HTERT RPE-1 (cell line): ENCODE results near the gene LRRC36.

ENCODE experiments used
- in situ Hi-C: fragments of 300-500 bp; cut with MboI; formaldehyde crosslinking; loops from 4 replicates; pipeline ENCODE4 v1.14.3; 2020; ENCODE audit warnings: low sequenced_read_pairs

Gene LRRC36

DNA sequence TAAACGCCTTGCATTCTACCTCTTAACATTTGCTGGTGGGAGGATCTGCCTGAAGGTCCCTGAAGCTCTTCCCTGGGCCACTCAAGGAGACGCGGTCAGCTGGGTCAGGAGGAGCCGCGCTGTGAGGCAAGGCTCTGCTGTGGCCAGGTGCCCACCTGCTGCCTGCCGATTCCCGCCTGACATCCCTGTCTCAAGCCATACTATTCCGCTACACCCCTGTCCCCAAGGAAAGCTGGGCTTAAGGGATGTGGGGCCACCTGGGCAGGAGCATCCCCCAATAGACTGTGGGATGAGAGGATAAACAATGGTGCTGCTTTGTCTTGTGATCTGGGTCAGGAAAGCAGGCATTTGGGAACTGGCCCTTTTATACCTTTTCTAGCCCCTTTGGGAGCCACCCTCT is 61.6 kb downstream of the LRRC36 start:
- in situ Hi-C loops = no loop called here

DNA sequence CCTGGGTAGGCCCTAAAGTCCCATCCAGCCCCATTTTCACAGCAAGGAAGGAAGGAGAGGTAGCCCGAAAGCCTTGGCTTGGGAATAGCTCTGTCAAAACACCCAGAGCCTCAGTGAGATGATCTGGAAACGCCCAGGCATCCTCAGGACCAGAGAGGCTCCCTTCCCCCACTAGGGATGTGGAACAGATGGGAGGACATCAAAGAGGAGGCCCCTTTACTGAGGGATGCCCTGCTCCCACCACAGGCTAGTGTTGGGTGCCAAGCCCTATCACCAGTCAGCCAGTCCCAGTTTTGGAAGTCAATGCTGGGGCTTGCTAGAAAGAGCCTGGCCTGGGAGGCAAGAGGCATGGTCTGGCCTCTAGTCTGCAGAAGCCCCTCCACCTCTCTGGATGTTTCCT is 62.0 kb downstream of the LRRC36 start:
- in situ Hi-C loops = no loop called here

DNA sequence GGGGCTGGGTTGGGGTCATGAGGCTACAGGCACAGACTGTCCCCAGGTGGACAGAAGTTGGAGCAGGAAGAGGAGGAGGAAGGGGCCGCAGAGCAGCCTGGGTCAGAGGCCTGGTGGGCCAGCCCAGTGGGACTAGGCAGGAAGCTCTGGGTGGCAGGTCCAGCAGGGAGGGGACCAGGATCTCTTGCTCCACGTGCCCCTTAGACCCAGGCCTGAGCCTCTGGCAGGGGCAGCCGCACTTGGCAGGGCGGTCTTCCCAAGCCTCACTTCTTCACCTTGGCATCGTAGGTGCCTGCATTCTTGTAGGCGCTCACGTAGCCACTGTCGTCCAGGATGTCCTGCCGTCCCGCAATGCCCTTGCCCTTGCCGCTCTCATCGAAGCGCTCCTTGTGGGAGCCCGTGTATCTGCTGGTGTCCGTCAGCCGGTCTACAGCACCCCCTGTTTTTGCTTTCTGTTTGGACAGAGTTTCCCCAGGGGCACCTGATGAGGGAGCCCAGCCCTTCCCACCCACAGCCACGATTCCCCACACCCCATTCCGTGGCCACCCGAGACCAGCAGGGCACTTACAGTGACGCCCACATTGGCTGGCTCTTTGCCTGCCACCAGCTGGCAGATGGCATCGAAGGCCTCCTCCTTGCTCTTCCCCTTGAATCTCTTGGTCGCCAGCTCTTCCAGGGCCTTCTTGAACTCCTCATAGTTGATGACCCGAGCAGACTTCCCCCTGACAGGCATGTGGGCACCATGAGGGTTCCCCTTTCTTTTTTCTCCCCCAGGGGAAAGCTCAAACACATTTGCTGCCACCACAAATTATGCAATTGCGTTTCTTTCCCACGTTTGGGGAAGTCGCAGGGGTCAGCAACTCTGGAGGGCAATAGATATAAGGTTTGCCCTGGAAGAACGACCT is 63.5 kb downstream of the LRRC36 start:
- in situ Hi-C loops = no loop called here

DNA sequence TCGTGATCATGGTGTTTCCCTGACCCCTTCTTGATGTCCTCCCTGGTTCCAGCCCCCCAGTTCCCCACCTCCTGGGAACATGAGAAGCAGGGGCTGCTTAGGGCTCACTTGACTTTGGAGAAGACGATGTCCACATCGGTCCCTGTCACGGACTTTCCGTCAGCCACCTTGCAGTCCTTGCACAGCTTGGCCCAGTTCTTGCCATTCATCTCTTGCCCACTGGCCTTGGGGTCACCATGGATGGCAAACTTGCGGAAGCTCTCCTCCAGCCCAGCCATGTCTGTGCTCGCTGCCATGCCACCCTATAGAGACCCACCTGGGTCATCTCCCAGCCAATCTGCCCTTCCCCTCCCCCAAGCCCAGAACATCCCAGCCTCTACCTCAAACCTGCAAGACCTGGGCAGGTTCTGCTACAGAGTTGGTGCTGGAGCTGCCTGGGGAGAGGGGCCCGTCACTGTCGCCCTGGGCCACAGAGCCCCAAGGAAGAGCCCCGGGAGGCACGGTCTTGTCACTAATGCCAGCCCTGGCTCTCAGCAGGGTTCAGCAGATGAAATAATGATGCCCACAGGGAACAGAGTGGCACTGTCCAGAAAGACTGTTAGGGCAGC is 64.3 kb downstream of the LRRC36 start:
- in situ Hi-C loops = no loop called here

DNA sequence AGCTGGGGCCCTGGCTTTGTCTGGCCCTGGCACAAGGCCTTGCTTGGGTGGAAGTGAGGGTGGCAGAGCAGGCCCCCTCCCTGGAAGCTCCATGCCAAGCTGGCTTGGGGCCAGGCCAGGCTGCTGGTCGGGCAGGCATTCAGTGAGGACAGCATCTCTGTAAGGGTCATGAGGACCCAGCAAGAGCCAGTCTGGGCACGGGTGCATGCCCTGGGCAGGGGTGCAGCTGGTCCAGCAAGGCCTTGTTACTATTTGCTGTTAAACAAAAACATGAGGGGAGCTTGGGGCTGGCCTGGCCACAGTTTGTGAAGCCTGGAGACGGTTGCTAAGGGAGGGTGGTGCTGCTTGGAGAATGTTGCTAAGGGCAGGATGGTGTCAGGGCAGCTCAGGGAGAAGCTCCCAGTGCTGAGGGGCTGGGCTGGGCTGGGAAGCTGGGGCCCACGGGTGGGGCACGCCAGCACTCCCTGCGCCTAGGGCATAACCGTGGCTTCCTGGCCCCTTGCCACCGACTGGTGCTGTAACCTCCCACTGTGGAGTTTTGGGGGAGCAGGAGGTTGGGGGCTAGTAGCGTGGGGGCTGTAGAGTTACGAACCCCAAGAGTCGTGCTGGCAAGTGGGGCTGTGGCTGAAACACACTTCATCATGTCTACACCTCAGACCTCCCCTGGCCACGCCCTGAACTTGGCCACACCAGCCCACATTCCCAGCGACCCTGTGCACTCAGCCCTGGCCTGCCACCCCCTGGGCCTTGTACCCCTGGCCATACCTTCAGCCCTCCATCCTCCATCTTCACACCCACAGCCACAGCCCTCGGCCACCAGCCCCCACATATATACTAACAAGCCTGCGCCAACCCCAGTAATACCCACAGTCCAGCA is 65.0 kb downstream of the LRRC36 start:
- in situ Hi-C loops = no loop called here

DNA sequence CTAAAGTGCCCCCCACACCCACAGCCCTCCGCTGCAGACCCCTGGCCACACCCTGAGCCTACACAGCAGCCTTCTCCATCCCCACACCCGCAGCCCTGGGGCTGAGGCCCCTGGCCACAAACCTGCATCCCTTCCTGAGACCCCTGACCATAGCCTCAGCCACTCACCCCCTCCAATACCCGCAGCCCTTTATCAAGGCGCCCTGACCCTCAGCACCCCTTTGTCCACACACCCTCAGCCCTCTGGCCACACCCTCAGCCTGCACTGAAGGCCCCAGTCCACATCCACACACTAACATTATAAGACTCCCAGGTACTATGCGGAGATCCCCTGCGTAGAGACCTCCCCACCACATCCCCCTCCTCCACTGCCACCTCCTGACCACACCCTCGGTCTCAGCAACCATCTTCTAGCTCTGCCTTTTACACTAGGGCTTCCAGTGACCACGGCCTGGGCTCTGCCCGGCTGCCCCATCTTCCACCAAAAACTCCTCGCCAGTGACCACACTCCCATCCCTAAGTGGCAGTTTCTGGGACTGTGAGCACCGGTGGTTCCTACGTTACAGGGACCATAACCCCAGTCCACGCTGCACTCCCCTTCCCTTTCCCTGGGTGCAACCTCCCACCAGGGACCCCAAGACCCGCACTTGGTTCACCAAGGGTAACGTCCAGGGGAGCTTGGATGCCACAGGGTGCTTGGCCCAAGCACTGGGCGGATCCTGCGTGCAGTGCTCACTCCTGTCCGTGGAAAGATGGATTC is 65.9 kb downstream of the LRRC36 start:
- in situ Hi-C loops = no loop called here

DNA sequence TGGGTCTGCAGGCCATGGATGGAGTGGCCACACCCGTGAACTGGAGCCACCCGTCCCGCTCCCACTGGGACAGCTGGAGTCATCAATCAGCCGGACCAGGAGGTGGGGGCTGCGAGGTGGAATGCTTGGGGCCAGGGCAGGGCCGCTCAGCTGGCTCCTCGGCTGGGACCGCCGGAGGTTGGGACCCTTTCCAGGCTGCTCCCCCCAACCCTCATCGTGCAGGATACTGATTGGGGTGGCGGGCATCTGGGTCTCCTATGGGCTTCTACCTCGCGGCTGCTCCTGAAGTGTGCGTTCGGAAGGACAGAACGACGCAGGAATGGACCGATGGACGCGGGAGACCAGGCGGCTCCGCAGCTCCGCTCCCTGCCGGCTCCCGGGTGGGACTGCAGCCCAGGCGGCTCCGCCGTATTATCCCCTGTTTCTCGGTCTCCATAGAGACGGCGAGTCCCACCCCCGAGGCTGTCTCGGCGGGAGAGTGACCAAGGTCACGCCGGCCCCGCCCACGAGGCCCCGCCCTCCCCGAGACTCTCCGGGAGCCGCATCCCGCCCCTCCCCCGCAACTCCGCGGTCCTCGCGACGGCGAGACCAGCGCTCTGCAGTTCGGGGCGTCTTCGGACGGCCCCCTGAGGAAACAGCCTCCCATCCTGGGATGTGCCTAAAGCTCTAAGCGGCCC is 66.6 kb downstream of the LRRC36 start, which contains the start of gene TPPP3:
TPPP3 (minus strand) TSS at position 388 of the 677 bp plus-strand sequence. CDS start 2,387 bp downstream, outside the sequence.
- in situ Hi-C loops = no loop called here

DNA sequence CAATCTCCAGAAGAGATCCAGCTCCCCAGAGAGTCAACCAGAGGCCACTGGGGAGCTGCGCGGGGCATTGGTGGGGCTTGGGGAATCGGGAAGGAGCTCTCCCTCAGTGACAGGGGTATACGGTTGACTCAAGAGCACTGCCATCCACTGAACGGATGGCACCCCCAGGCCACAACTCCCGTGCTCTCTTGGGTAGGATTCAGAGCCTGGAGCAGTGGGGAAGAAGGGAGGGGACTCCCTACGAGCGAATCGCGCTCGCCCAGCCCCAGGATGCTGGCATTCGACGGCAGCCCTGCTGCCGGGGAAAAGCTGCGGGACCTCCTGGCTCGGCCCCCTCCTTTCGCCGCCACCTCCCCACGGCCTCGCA is 67.2 kb downstream of the LRRC36 start:
- in situ Hi-C loops = no loop called here

DNA sequence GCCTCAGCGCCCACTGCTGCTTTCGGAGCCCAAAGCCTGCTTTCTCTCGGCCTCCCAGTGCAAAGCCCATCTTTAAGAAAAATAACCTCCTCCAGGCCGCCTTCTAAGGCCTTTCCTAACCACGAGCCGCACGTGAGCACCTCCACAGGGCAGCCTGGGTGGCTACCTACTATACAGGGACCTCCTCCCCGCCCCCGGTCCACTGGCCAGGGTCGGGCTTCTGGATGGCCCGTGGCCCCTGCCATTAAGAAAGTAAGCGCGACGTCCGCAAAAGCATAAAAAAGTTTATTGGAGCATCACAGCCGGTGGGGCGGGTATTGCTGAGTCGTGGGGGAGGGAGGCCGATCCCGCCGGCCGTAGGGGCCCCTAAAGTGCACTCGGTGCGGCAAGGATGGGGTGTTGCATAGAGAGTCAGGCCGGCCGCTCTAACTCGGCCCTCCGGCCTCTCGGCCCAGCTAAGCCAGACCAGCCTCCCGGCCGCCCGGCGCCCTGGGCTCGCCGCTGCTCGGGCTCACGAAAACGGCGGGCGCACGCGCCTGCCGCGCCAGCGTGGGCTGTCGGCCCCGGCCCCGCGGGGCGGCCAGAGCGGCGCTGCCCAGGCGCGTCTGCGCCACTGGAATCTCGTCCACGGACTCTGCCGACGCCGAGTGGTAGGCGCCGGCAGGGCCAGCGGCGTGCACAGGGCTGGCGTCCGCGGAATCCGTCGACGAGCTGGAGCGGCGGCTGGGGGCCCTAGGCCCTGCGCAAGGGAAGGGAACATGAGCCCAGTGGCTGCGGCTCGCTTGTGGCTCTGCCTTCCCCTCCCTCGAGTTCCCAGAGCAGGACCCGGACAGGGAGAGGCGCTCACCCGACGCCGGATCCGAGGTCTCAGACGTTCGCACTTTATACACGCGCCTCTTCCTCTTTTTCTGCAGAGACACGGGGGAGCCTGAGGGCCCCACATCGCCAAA is 67.8 kb downstream of the LRRC36 start:
- in situ Hi-C loops = no loop called here

DNA sequence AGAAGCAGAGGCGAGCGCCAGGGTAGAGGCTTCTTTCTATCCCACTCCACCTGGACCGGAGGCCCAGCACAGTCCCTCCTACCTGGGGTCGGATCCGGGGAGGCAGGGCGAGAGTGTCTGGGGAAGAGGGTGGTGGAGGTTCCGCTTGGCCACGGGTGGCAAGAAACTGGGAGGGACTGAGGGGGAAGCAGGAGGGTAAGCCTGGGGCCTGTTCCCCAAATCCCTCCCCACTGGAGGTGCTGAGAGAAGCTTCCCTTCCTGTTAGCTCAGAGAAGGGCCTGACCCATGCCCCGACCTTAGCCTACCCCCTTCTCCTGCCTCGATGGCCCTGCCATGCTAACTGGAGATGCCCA is 68.5 kb downstream of the LRRC36 start:
- in situ Hi-C loops = no loop called here

DNA sequence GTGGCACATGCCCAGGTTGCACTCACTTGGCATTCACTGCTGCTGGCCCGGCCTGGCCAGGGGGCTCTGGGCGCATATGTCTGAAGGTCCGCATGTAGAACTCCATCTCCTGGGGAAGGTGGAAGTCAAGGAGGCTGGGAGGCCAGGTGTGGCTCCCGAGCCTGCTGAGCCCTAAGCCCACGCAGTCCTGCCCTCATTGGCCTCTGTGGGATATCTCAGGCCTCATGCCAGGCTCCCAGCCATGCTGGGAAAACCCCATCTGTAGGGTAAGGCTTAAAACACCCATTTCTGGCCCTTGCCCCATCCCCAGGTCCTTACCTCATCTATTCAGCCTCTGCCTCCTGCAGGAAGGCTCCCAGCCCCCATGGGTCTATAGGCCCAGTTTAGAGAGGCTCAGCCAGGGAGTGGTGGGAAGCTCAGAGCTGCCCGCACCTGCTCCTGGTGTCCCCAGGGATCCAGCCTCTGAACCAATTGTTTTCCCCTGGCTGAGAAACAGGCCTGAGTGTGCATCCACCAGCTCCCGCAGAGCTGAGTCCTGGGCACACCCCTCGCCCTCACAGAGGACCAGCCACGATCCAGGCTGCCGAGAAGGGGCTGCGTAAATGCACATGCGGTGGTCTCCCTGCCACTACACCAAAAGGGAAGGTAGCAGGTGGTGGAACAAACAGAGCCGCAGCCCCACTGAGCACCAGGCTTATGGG is 69.0 kb downstream of the LRRC36 start:
- in situ Hi-C loops = no loop called here

DNA sequence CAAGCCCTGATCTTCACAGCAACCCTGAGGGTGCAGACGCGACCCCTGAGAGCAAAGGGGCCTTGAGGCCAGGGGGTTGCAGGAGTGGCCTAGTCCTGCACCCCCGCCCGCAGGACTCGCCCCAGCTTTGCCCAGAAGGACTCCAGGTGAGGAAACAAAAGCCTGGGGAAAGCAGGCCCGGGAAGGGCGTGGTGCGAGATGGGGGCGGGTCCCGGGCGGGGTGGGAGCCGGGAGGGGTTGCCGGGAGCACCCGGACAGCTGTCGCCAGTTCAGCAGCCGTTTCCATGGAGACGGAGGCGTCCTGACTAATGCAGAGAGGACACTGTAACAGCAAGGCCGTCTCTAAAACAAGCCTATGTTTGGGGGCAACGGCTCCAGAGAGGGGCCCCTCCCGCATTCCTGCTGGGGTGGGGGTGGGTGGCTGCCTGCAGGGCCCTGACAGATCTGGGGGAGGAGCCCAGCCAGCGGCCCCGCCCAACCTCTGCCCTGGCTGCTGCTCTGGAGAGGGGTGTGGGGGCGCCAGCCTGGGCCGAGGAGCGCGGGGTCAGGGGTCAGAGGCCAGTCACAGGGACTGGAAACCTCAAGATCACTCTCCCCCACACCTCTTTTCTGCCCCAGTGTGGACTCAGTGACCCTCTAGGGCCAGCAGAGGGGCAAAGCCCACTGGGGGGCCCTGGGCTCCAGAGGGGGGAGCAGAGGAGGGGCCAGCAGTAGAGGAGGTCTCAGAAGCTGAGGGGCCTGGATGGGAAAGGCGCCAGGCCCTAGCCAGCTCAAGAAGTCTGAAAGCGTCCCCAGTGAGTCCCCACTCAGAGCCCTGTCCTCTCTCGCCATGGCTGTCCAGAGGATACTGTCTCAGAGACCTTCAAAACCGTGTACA is 69.8 kb downstream of the LRRC36 start:
- in situ Hi-C loops = no loop called here

DNA sequence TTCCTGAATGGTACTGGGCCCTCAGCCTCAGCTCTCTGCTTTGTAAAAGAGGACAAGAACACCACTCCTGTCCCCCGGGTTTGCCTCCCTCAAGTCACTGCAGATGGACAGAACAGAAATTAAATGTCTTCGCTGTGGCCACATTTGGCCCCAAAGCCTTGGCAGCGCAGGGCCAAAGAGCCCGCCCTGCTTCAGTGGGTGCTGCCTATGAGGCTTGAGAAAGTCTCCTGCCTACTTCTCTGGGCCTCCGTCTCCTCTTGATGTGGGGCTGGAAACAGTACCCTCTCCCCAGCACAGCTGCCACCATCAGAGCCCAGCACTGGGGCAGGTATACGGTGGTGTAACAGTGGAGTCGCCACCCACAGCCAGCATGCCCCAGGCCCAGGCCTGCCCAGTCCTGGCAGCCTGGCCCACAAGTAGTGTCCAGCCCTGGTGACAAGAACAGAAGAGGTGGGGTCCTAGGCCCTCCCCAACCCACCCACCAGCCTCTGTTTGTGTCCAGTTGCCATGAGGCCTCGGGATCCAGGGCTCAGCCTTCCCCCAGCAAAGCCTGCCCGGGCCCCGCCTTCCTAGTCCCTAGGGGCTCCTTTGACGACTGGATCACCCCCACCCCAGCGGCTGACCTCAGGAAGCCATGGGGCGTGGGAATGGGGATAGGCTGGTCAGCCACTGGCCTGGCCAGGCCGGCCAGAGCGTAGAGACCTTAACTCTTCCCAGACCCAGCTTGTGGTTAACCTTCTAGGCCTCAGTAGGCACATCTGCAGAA is 70.6 kb downstream of the LRRC36 start:
- in situ Hi-C loops = no loop called here

DNA sequence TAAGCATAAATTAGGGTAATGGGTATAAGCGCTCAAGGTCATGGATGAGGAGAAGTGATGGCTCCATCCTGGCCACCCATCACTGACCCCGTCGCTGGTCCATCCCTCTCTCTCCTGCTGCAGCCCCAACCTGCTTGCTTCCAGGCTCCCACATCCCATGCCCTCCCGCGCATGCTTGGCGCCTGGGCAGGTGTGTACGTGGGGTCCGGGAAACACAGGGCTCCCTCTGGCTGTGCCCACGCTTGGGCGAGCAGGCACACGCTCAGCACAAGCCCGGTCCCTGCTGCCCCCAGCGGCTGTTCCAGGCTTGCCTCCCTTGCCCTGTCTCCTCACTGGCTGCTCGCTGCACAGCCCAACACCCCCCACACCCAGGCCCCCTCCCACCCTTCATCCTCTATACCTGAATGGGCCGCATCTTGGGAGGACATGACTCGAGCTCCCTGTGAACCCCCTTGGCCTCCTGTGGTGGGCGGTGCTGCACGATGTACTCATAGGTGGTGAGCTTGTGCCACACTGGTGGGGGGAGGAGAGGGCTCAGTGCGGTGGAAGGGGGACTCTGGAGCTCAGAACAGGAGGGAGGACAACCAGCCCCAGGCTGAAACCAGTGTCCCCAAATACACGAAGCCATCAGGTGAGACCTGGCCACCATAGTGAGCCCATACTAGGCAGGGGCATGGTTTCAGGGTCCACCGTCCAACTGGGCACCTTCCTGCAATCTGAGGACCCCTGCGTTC is 71.4 kb downstream of the LRRC36 start:
- in situ Hi-C loops = no loop called here

DNA sequence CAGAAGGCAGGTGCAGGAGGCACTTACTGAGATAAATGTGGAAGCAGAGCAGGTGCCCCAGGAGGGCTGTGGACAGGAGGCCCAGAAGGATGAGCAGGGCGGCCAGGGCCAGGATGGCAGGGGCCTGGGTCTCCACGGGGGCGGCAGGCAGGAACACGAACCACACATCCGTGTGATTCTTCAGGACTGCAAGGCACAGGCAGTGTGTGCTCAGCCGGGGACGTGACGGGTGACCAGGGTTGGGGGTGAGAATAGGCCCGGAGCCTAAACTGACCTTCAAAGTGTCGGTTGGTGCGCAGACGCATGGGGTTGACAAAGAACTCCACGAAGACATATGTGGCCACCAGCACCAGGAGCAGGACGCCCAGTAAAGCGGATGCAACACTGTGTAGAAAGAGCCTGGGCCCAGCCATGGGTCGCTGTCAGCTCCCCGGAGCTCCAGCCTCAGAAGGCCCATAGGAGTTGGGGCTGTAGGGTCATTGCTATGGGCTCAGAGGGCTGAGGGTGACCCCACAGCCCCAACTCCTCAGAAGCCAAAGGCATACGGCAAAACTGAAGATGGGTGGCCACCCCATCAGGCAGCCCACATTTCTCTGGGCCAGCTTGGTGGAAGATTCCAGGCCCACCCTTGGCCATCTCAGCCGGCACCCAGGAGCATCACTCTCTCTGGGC is 72.1 kb downstream of the LRRC36 start:
- in situ Hi-C loops = no loop called here
